Fibroblast of skin of scalp (primary cell): ENCODE measurements around the gene SLC35B1.

ENCODE experiments used
- DNase-seq: peaks from one replicate; pipeline ENCODE4 v3.0.0-alpha.2; 2013

SLC35B1 gene

DNA sequence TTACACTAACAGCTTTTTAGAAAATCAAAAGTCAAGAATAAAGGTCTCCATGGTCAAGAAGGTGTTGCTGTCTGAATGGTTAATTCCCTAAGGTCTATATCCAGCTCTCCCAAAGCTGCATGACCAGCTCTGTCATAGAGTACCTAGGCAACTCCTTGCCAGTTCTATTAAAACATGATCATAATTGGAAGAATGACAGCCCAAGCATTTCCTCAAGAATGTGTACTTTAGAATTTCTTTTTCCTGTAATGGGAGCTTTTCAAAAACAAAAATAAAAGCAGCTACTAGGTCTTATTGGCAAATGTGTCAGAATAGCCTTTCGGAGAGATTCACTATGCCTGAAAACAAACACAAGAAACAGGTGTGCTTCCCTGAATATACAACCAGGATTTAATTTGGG is 37.8 kb downstream of the SLC35B1 start:
- no peak for DNase-seq

DNA sequence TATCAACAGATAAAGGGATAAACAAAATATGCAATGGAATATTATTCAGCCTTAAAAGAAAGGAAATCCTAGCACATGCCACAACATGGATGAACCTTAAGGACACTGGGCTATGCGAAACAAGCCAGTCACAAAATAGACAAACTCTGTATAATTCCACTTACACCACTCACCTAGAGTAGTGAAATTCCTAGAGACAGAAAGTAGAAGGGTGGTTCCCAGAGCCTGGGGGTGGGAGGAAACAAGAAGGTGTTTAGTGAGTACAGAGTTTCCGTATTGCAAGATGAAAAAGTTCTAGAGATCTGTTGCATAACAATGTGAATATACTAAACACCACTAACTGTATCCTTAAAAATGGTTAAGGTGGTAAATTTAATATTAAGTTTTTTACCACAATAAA is 39.9 kb downstream of the SLC35B1 start:
- DNase-seq = no peak

DNA sequence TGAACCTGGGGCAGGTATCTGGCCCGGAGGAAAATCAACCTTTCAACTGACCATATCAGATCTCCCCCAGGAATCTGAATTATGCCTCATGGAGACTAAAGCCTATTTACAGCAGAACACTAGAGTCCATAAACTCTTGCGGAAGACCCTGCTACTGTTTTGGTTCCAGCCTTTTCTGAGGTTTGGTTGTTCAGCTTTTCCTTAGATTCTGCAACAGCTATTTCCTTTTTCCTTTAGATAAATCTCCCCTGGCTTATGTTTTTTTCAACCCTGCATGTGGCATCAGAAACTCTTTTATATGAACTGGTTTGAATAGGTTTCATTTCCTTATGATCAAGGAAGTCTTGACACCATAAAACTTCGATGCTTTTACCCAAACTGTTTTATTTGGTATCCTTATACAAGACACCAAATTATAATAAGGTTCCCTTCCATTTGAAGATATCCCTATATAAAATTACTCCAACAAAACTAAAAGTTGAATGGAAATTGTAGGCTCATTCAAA is 43.0 kb downstream of the SLC35B1 start:
- DNase-seq = no peak

DNA sequence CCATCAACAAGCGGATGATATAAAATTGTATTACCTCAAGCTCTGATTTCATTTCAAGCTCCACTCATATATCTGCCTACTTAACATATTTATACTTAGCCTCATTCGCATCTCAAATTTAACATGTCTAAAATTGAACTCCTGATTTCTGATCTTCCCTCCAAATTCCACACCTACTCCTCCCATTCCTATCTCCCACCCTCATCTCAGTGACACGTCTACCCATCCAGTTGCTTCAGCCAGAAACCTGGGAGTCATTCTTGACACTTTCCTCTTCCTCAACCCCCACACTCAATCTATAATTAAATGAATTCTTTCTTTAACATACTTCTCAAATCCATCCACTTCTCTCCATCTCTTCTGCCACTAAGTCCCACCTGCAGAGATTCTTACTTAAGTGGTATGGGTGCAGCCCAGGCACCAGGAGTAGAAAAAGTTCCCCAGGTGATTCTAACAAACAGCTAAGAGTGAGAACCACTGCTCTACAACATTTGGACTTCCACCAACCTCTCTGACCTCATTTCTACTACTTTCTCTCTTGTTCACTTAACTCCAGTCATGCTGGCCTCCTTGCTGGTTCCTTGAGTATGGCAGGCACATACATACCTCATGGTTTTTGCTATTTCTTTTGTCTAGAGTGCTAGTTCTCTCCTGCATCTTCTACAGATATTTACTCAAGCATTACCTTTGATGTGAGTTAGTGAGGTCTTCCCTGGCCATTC is 47.9 kb downstream of the SLC35B1 start:
- DNase-seq = no peak

DNA sequence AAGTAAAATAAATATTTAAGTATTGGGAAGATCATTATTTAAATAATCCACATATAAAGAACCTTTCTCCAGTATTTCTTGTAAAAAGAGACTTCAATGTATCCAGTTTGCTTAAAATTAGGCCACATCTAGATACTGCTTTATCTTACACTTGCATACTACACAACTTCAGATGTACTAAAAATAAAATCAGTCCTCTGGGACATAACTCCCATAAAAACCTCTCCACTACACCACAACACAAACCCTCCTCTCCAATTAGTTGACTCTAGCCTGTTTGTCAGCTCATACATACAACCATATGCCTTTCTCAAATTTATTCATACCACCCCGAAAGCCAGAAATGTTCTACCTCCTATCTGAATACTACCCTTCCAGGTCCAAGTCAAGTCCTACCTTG is 51.5 kb downstream of the SLC35B1 start:
- no peak for DNase-seq
